ENCODE data around the gene TCF19. TPM values are rescaled to one million over a fixed set of nuclear protein-coding genes. Genes with fewer than 3 reads are reported as not detected.

TCF19 gene
- 1 to 10 TPM; 1.4 to 3.9 (median 2.4) TPM for polyA plus RNA-seq

- H3K27ac ChIP-seq (ENCODE audit: low read depth, low read length), result no peak within 1 kb of the TSS
- WGBS, 3 donors, result 0 to 1% (median 0%) methylated on average over 65 of the region's 65 CpGs
Measured at GRCh38 chr6:31158140-31158862, at the start of gene TCF19. Gene TCF19 (plus strand): TSS chr6:31158589. CDS start chr6:31159470, 881 bp downstream.

- no peak overlapping the region for H3K27ac ChIP-seq (ENCODE audit: low read depth, low read length)
- 66 to 80% (median 79%) methylated on average over 11 of the region's 11 CpGs for WGBS, 3 donors
Measured at GRCh38 chr6:31110825-31111582, 47.4 kb upstream of the TCF19 start.

- WGBS, 3 donors, result 80 to 92% (median 88%) methylated on average over 13 of the region's 13 CpGs
- no peak overlapping the region for H3K27ac ChIP-seq (ENCODE audit: low read depth, low read length)
Measured at GRCh38 chr6:31111712-31112111, 46.7 kb upstream of the TCF19 start.

GRCh38 chr6:31112478-31112877, 45.9 kb upstream of the TCF19 start, which contains the start of gene C6orf15:
Gene C6orf15 (minus strand): TSS chr6:31112575. CDS start chr6:31112555, 20 bp downstream.
- 82 to 92% (median 90%) methylated on average over 5 of the region's 5 CpGs for WGBS, 3 donors

GRCh38 chr6:31113861-31114540, 44.4 kb upstream of the TCF19 start:
- 56 to 73% (median 66%) methylated on average over 7 of the region's 7 CpGs for WGBS, 3 donors
- H3K27ac ChIP-seq (ENCODE audit: low read depth, low read length), result no peak overlapping the region

More at GRCh38 chr6:31112478-31112877, 45.9 kb upstream of the TCF19 start, which contains the start of gene C6orf15:
- no peak within 1 kb of the TSS for H3K27ac ChIP-seq (ENCODE audit: low read depth, low read length)

- no peak within 1 kb of the TSS for H3K27ac ChIP-seq (ENCODE audit: low read depth, low read length)
- 23 to 40% (median 28%) methylated on average over 3 of the region's 3 CpGs for WGBS, 3 donors
Measured at GRCh38 chr6:31114541-31114878, 43.9 kb upstream of the TCF19 start, which contains the start of gene PSORS1C1. Gene PSORS1C1 (plus strand): TSS chr6:31114800. CDS start chr6:31129633, 14,833 bp downstream.

- 38 to 65% (median 46%) methylated on average over 9 of the region's 9 CpGs for WGBS, 3 donors
- no peak overlapping the region for H3K27ac ChIP-seq (ENCODE audit: low read depth, low read length)
Measured at GRCh38 chr6:31114970-31115849, 43.2 kb upstream of the TCF19 start.

GRCh38 chr6:31115941-31116560, 42.3 kb upstream of the TCF19 start:
- no peak overlapping the region for H3K27ac ChIP-seq (ENCODE audit: low read depth, low read length)
- WGBS, 3 donors, result 78 to 96% (median 95%) methylated on average over 12 of the region's 12 CpGs

GRCh38 chr6:31116661-31117385, 41.6 kb upstream of the TCF19 start:
- WGBS, 3 donors, result 57 to 63% (median 60%) methylated on average over 19 of the region's 19 CpGs
- H3K27ac ChIP-seq (ENCODE audit: low read depth, low read length), result no peak overlapping the region

- WGBS, 3 donors, result 80 to 87% (median 82%) methylated on average over 7 of the region's 7 CpGs
- H3K27ac ChIP-seq (ENCODE audit: low read depth, low read length), result no peak overlapping the region
Measured at GRCh38 chr6:31118178-31118577, 40.2 kb upstream of the TCF19 start.

- WGBS, 3 donors, result 78 to 85% (median 83%) methylated on average over 23 to 26 of the region's 26 CpGs
- H3K27ac ChIP-seq (ENCODE audit: low read depth, low read length), result no peak within 1 kb of the TSS
Measured at GRCh38 chr6:31120151-31120915, 38.1 kb upstream of the TCF19 start, which contains the start of gene CDSN. Gene CDSN (minus strand): TSS chr6:31120446. CDS start chr6:31120419, 27 bp downstream.

GRCh38 chr6:31121131-31121790, 37.1 kb upstream of the TCF19 start:
- H3K27ac ChIP-seq (ENCODE audit: low read depth, low read length), result no peak overlapping the region
- WGBS, 3 donors, result 70 to 87% (median 81%) methylated on average over 11 to 12 of the region's 12 CpGs

GRCh38 chr6:31122791-31123706, 35.3 kb upstream of the TCF19 start:
- WGBS, 3 donors, result 39 to 54% (median 51%) methylated on average over 16 of the region's 16 CpGs
- no peak overlapping the region for H3K27ac ChIP-seq (ENCODE audit: low read depth, low read length)

GRCh38 chr6:31125162-31125561, 33.2 kb upstream of the TCF19 start:
- 46 to 59% (median 48%) methylated on average over 8 of the region's 8 CpGs for WGBS, 3 donors
- no peak overlapping the region for H3K27ac ChIP-seq (ENCODE audit: low read depth, low read length)

Measured in adipose tissue (tissue), 3 donors.